Fibroblast of the aortic adventitia (primary cell): ENCODE results near the gene ZMIZ1. TPM values are rescaled to one million over a fixed set of nuclear protein-coding genes. Genes with fewer than 3 reads are reported as not detected.

Source experiments
- DNase-seq: peaks from one replicate; pipeline ENCODE4 v3.0.0-alpha.2; 2010; ENCODE audit warnings: low read depth
- H3K4me3 ChIP-seq: 2 replicates; pipeline ENCODE4 v1.5.1; 2011; ENCODE audit warnings: low read depth, mild to moderate bottlenecking, control low read depth, low read length, moderate library complexity
- total RNA-seq: library from RNA; depleted of rRNA; stranded (reverse); fragments of >200 nt; gene quantifications from 2 replicates; pipeline ENCODE4 v1.2.3, GENCODE V29; 2012; ENCODE audit warnings: low replicate concordance
- TF ChIP-seq, protein P1 (sequence below): IDR thresholded peaks from 2 replicates; pipeline ENCODE4 v1.5.1; 2011; ENCODE audit warnings: mild to moderate bottlenecking, low read length, control low read depth, inconsistent platforms; ENCODE audit not compliant: insufficient read depth

ZMIZ1 gene
- total RNA-seq, 1 donor: 28.1 TPM

DNA sequence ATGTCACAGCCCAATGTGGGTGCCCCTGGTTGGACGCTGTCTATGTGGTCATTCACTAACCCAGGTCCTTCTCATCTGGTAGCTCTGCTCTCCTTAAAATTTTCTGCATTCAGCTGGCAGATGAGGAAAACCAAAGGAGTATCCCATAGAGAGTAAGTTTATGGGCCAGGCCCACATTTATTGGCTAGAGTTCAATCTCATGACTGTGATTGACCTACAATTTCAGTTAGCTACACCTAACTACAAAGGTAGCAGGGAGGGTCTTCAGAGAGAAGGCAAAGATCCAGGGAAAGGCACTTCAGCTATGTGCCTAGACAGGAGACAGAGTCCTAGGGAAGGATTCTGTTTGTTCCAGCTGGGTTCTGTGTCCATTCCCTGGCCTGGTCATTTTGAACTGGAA, 254.8 kb downstream of the ZMIZ1 start:
- H3K4me3 ChIP-seq: no peak overlapping the region
- no peak for DNase-seq
- TF ChIP-seq, protein P1, sequence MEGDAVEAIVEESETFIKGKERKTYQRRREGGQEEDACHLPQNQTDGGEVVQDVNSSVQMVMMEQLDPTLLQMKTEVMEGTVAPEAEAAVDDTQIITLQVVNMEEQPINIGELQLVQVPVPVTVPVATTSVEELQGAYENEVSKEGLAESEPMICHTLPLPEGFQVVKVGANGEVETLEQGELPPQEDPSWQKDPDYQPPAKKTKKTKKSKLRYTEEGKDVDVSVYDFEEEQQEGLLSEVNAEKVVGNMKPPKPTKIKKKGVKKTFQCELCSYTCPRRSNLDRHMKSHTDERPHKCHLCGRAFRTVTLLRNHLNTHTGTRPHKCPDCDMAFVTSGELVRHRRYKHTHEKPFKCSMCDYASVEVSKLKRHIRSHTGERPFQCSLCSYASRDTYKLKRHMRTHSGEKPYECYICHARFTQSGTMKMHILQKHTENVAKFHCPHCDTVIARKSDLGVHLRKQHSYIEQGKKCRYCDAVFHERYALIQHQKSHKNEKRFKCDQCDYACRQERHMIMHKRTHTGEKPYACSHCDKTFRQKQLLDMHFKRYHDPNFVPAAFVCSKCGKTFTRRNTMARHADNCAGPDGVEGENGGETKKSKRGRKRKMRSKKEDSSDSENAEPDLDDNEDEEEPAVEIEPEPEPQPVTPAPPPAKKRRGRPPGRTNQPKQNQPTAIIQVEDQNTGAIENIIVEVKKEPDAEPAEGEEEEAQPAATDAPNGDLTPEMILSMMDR: no peak

DNA sequence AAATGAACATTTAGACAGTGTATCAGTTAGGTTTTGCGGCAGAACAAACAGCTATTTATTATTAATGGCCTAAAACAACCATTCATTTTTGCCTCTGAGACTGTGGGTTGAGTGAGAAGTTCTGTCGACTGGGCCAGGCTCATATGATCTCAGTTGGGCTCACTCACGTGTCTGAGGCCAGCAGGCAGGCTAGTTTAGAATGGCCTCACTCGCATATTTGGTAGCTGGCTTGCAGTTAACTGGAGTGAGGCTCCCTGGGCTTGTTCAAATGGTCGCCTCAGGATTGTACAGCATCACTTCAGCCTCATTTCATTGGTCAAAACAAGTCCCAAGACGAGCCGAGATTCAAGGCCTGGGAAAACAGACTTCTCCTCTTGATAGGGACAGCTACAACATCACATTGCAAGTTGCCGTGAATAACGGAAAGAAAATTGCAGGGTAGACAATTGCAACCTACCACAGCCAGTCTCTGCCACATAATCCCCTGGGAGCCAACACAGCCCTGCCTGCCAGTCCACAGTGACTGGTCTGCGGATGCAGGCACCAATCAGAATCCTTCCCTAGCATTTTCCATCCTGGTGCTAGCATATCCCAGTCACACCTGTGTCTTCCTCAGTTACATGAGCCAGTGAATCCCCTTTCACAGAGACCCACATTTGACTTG, 255.4 kb downstream of the ZMIZ1 start:
- TF ChIP-seq, protein P1: no peak
- no peak overlapping the region for H3K4me3 ChIP-seq
- no peak for DNase-seq

DNA sequence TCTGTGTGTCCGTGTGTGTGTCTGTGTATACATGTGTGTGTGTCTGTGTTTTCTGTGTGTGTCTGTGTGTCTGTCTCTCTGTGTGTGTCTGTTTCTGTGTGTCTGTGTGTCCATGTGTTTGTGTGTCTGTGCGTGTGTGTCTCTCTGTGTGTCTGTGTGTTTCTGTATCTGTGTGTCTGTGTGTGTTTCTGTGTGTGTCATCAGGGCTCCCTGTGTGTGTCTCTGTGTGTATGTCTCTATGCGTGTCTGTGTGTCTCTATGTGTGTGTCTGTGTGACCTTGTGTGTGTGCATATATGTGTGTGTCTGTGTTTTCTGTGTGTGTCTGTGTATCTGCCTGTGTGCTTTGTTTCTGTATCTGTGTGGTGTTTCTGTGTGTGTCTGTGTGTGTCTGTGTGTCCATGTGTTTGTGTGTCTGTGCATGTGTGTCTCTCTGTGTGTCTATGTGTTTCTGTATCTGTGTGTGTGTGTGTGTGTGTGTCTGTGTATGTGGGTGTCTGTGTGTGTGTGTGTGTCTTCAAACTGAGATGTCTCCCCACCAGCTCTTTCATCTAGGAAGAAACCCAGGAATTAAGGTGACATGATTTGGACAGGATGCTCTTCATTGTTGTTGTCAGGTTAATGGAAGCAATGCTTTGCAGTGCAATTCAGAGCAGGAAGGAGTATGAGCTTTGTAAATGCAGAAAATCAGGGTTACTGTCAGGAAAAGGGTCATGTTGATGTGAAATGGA, 257.8 kb downstream of the ZMIZ1 start:
- TF ChIP-seq, protein P1: no peak
- no peak for DNase-seq
- H3K4me3 ChIP-seq: no peak overlapping the region

DNA sequence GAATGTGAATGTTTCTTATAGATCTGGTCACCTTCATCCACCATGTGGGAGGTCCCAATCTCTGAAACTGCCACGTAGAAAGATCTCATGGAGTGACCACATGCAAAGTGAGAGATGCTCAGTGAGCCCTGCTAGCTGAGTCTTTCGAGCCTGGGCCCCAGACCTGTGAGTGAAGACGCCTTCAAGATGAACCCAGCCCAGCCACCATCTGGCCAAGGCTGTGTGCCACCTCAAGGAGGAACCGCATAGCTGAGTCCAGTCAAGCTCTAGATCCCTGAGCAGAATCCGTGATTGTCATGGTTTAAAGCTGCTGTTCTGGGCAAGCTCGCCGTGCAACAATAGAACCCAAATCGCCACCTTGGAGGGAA, 258.3 kb downstream of the ZMIZ1 start:
- DNase-seq: no peak
- H3K4me3 ChIP-seq: no peak overlapping the region
- TF ChIP-seq, protein P1: no peak

DNA sequence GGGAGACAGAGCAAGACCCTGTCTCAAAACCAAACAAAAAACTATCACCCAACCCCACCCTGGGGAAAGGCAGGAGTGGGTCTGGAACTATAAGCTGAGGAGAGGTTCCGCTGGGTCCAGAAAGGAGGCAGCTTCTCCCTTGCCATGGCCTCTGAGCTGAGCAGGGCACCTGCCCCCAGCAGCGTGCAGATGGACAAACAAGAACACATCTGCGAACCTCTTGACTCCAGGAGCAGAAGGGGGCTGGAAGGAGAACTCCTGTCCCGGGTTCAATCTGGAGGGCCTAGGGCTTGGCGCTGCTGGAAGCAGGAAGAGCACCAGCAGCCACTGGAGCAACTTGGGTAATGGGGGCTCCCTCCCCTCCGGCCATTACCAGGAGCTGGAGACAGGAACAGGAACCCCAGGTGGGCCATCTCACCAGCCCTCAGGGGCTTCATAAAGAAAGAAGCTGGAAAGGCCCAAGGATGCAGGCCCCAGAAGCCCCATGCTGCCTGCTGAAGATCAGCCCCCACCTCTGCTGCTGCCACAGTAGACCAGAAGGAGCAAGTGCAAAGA, 259.5 kb downstream of the ZMIZ1 start:
- no peak overlapping the region for H3K4me3 ChIP-seq
- TF ChIP-seq, protein P1: no peak
- DNase-seq: no peak

DNA sequence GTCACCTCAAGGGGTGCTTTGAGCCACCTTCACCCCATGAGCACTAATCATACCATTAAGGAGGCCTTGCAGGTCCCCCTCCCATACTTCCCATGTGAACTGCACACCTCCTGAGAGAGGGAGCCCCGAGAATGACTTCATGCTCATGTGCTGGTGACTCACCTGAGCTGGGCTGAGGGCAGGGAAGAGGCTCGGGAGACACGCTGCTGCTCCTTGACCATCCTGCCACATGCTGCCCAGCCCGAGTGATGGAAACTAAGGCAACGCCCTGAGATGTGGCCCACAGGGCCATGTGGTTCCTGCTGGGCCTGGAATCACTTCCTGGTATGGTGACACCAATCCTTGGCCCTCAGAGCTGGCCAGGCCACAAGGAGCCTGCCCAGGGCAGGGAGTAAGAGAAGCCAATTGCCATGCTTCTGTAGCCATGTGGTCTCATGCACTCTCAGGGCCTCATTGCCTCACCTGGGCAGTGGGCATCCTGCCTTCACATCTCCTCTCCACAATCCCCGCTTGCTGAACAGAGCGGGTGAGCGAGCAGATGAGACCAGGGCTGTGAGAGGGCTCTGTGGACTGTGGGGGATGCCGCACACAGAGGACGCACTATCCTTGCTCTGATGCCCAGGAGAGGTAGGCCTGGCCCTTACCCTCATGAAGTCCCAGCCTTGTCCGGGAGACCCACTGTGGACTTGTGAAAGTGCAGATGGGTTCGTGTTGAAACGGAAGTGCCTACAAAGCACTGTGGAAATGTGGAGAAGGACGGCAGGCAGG, 260.2 kb downstream of the ZMIZ1 start:
- DNase-seq: no peak
- H3K4me3 ChIP-seq: no peak overlapping the region
- TF ChIP-seq, protein P1: no peak
